Muscle of leg (tissue), 11 donors: Measurements from ENCODE around the gene SYT12. TPM values are rescaled to one million over a fixed set of nuclear protein-coding genes. Genes with fewer than 3 reads are reported as not detected.

ENCODE experiments used
- DNase-seq: peaks from one replicate; pipeline ENCODE4 v3.0.0; 2013
- H3K27ac ChIP-seq: one replicate; pipeline ENCODE4 v1.5.1; 2013; ENCODE audit warnings: mild to moderate bottlenecking, low read length, control low read depth
- H3K27me3 ChIP-seq: one replicate; pipeline ENCODE4 v1.6.1; 2013; ENCODE audit warnings: low read length; ENCODE audit not compliant: control insufficient read depth, insufficient read depth
- H3K36me3 ChIP-seq: one replicate; pipeline ENCODE4 v1.6.1; 2013; ENCODE audit warnings: low read length; ENCODE audit not compliant: control insufficient read depth, insufficient read depth
- H3K4me1 ChIP-seq: one replicate; pipeline ENCODE4 v1.6.1; 2013; ENCODE audit warnings: low read length; ENCODE audit not compliant: control insufficient read depth, insufficient read depth
- H3K4me3 ChIP-seq: one replicate; pipeline ENCODE4 v1.5.1; 2013; ENCODE audit warnings: low read length, control low read depth
- H3K9me3 ChIP-seq: replicated peaks from 2 replicates; pipeline ENCODE4 v1.6.1; 2013; ENCODE audit warnings: low read depth, low read length; ENCODE audit not compliant: control insufficient read depth
- WGBS: methylation state at CpG from one replicate; pipeline ENCODE4 v1.1.5; 2013; ENCODE audit warnings: missing lambda C conversion rate; ENCODE audit not compliant: insufficient coverage; 5-methylcytosine and 5-hydroxymethylcytosine counted together
- polyA plus RNA-seq, 8 donors: library from polyadenylated mRNA; unstranded; fragments of 120-200 nt; gene quantifications; one replicate each; pipeline versions ENCODE4 v1.2.1 to v1.2.3, GENCODE V29; 2013; ENCODE audit warnings: inconsistent platforms in 1 of 8, low replicate concordance in 1 of 8; ENCODE audit not compliant: insufficient read length in 8 of 8, insufficient read depth in 1 of 8
- total RNA-seq: library from RNA; stranded (reverse); fragments of 120-200 nt; gene quantifications from one replicate; pipeline ENCODE4 v1.2.4, GENCODE V29; 2013

SYT12 gene
- total and polyA plus RNA-seq, 9 donors = 0.05 to 0.30 (median 0.07) TPM; not detected in 1

GRCh38 chr11:67071420-67072284 is 48.7 kb downstream of the SYT12 start:
- DNase-seq = peak; percentile 56
- WGBS = 38% methylated on average over 53 of the region's 53 CpGs
- no peak overlapping the region for H3K27ac ChIP-seq

DNA sequence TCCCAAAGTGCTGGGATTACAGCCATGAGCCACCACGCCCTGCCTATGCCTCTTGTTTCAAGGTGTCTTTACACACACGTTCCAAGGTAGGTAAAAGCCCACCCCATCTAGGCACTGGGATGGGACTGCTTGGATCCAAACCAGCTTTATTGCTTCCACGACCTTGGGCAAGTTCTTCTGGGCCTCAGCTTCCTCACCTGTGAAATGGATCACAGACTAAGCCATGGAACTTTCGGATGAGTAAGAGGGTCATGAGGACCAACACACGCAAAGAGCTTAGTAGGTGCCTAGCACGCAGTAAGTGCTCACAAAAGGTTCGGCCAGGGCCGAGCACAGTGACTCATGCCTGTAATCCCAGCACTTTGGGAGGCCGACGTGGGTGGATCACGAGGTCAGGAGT is 49.4 kb downstream of the SYT12 start:
- H3K27me3 ChIP-seq = peaks cover 3% of the 10 kb centered on the region
- H3K4me3 ChIP-seq = no peak overlapping the region
- 85% methylated on average over 7 of the region's 11 CpGs for WGBS
- H3K36me3 ChIP-seq = no peaks in the 10 kb centered on the region
- no peaks in the 10 kb centered on the region for H3K9me3 ChIP-seq
- no peak overlapping the region for H3K27ac ChIP-seq
- peaks cover 7% of the 10 kb centered on the region for H3K4me1 ChIP-seq
- no peak for DNase-seq

More at GRCh38 chr11:67071420-67072284, 48.7 kb downstream of the SYT12 start:
- Histone ChIP-seq H3K9me3 (no peaks in the 10 kb centered on the region), H3K27me3 (peaks cover 3% of the 10 kb centered on the region), H3K4me1 (peaks cover 7% of the 10 kb centered on the region), H3K4me3 (peak overlapping the region; percentile 22), H3K36me3 (no peaks in the 10 kb centered on the region)

GRCh38 chr11:67073908-67074307 is 51.0 kb downstream of the SYT12 start:
- Histone ChIP-seq H3K27ac (no peak overlapping the region), H3K4me3 (no peak overlapping the region), H3K27me3 (peaks cover 3% of the 10 kb centered on the region), H3K4me1 (peaks cover 7% of the 10 kb centered on the region), H3K9me3 (no peaks in the 10 kb centered on the region), H3K36me3 (no peaks in the 10 kb centered on the region)
- WGBS = 28% methylated on average over 9 of the region's 9 CpGs
- no peak for DNase-seq

DNA sequence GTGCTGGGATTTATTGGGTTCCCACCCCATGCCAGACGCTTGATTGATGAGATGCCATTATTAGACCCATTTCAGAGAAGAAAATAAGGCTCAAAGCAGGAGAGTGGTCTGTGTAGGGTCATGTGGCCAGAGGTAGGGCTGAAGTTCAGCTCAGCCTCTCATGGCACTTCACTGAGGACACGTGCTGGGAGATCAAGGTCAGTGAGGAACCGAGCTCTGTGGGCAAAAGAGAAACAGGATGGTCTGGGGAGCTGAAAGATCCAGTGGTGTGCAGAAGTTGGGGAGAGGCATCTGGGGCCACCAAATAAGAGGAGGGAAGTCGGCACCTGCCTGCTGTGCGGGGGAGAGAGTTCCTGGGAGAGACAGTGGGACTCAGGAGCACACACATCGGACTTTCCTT is 53.3 kb downstream of the SYT12 start:
- Histone ChIP-seq H3K4me3 (no peak overlapping the region), H3K27ac (no peak overlapping the region), H3K27me3 (peaks cover 3% of the 10 kb centered on the region), H3K9me3 (no peaks in the 10 kb centered on the region), H3K4me1 (peaks cover 7% of the 10 kb centered on the region), H3K36me3 (no peaks in the 10 kb centered on the region)
- 69% methylated on average over 6 of the region's 6 CpGs for WGBS
- no peak for DNase-seq

DNA sequence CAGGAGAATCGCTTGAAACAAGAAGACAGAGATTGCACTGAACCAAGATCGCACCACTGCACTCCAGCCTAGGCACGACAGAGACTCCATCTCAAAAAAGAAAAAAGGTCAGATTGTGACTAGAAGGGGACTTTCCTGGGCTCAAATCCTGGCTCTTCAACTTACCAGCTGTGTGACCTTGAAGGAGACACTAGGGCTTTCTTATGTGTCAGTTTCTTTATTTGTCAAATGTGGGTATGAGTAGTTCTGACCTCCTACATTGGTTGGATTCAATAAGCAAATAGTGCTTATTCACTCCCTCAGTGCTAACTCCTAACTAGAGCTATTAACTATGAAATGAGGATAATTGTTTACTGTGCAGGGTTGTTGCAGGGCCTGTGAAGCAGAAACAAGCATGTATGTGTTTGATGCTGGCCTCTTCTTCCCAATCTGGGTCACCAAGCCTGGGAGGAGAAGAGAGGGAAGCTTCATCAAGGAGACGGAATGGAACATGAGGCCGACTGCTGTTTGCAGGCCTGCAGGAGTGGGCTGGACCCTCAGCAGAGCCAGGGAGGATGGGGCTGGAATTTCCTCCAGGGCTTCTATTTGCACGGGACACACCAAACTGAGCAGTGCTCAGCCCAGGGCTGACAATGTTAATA is 56.3 kb downstream of the SYT12 start:
- 51% methylated on average over 3 of the region's 6 CpGs for WGBS
- H3K4me1 ChIP-seq = peaks cover 12% of the 10 kb centered on the region
- peaks cover 2% of the 10 kb centered on the region for H3K27me3 ChIP-seq
- no peaks in the 10 kb centered on the region for H3K9me3 ChIP-seq
- no peak overlapping the region for H3K27ac ChIP-seq
- DNase-seq = no peak
- no peak overlapping the region for H3K4me3 ChIP-seq
- H3K36me3 ChIP-seq = no peaks in the 10 kb centered on the region

DNA sequence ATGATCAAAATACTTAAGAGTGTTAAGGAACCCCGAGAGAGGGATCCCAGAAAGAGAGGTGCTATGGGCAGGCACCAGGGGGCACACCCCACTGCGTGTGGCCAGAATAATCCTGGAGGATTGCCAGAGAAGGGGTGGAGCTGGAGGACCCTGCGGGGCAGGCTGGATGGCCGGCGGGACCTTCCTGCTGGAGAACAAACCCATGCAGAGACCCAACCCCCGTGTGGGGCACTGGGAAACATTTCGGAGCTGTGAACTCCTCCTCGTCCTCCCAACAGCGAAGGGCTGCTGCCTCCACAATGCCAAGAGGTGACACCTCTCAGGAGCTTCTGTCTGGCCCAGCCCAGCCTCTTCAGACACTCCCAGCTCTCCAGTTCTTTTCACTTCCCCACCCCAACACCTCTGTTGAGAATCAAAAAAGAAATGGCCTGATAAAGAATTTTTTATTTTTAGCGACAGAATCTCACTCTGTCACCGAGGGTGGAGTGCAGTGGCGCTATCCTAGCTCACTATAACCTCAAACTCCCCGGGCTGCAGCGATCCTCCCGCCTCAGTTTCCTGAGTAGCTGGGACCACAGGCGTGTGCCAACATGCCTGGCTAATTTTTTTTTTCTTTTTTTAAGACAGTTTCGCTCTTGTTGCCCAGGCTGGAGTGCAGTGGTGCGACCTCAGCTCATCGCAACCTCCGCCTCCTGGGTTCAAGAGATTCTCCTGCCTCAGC is 59.3 kb downstream of the SYT12 start:
- no peaks in the 10 kb centered on the region for H3K36me3 ChIP-seq
- H3K27ac ChIP-seq = no peak overlapping the region
- peaks cover 8% of the 10 kb centered on the region for H3K4me1 ChIP-seq
- peak; percentile 33 for DNase-seq
- 39% methylated on average over 14 of the region's 20 CpGs for WGBS
- no peak overlapping the region for H3K4me3 ChIP-seq
- peaks cover 2% of the 10 kb centered on the region for H3K27me3 ChIP-seq
- no peaks in the 10 kb centered on the region for H3K9me3 ChIP-seq

- WGBS = 60% methylated on average over 3 of the region's 8 CpGs
- peaks cover 8% of the 10 kb centered on the region for H3K4me1 ChIP-seq
- peaks cover 2% of the 10 kb centered on the region for H3K27me3 ChIP-seq
- H3K9me3 ChIP-seq = no peaks in the 10 kb centered on the region
- no peak overlapping the region for H3K4me3 ChIP-seq
- H3K36me3 ChIP-seq = no peaks in the 10 kb centered on the region
- DNase-seq = no peak
- no peak overlapping the region for H3K27ac ChIP-seq
Measured at GRCh38 chr11:67083786-67084366, 60.9 kb downstream of the SYT12 start.

GRCh38 chr11:67085617-67086016 is 62.7 kb downstream of the SYT12 start:
- Histone ChIP-seq H3K4me1 (peaks cover 8% of the 10 kb centered on the region), H3K27ac (no peak overlapping the region), H3K9me3 (no peaks in the 10 kb centered on the region), H3K36me3 (no peaks in the 10 kb centered on the region), H3K27me3 (peaks cover 2% of the 10 kb centered on the region), H3K4me3 (no peak overlapping the region)
- no peak for DNase-seq
- WGBS = 88% methylated on average over 3 of the region's 5 CpGs

- Histone ChIP-seq H3K27ac (no peak overlapping the region), H3K4me3 (no peak overlapping the region), H3K27me3 (no peaks in the 10 kb centered on the region), H3K36me3 (no peaks in the 10 kb centered on the region), H3K9me3 (no peaks in the 10 kb centered on the region), H3K4me1 (no peaks in the 10 kb centered on the region)
- no peak for DNase-seq
- WGBS = 94% methylated on average over 4 of the region's 8 CpGs
Measured at GRCh38 chr11:67090717-67091116, 67.8 kb downstream of the SYT12 start.

GRCh38 chr11:67095214-67095507 is 72.2 kb downstream of the SYT12 start:
- DNase-seq = no peak
- no peak overlapping the region for H3K4me3 ChIP-seq
- H3K27me3 ChIP-seq = no peaks in the 10 kb centered on the region
- no peak overlapping the region for H3K27ac ChIP-seq
- 83% methylated on average over 1 of the region's 1 CpG for WGBS
- no peaks in the 10 kb centered on the region for H3K9me3 ChIP-seq
- H3K4me1 ChIP-seq = peaks cover 2% of the 10 kb centered on the region
- H3K36me3 ChIP-seq = no peaks in the 10 kb centered on the region
